Stimulated activated CD4-positive, alpha-beta T cell treated with anti-CD3 and anti-CD28 coated beads, Interleukin-4, amount 100 ng/mL, for 48 hours (primary cell): Measurements from ENCODE around the gene MLXIP.

Experiments
- DNase-seq, 2 donors: peaks; one replicate each; pipeline ENCODE4 v3.0.0-alpha.2; 2020; ENCODE audit warnings: low read depth in 2 of 2

MLXIP gene

GRCh38 chr12:122126713-122127597 lies 48.4 kb downstream of the MLXIP start:
- DNase-seq = no peak

- DNase-seq = no peak
Measured at GRCh38 chr12:122127839-122128238, 49.3 kb downstream of the MLXIP start.

GRCh38 chr12:122128481-122128880 lies 49.9 kb downstream of the MLXIP start:
- no peak for DNase-seq

GRCh38 chr12:122129131-122129530 lies 50.6 kb downstream of the MLXIP start:
- DNase-seq = no peak

GRCh38 chr12:122130150-122130549 lies 51.6 kb downstream of the MLXIP start:
- DNase-seq = no peak

- no peak for DNase-seq
Measured at GRCh38 chr12:122133192-122133950, 54.8 kb downstream of the MLXIP start.

GRCh38 chr12:122135437-122136031 lies 57.0 kb downstream of the MLXIP start:
- DNase-seq = no peak

GRCh38 chr12:122137229-122137628 lies 58.7 kb downstream of the MLXIP start:
- no peak for DNase-seq

GRCh38 chr12:122137681-122138080 lies 59.1 kb downstream of the MLXIP start:
- no peak for DNase-seq

- no peak for DNase-seq
Measured at GRCh38 chr12:122138181-122138580, 59.6 kb downstream of the MLXIP start.

GRCh38 chr12:122138616-122139015 lies 60.1 kb downstream of the MLXIP start:
- DNase-seq = no peak

- no peak for DNase-seq
Measured at GRCh38 chr12:122139266-122139665, 60.7 kb downstream of the MLXIP start.

- no peak for DNase-seq
Measured at GRCh38 chr12:122139941-122140340, 61.4 kb downstream of the MLXIP start.

GRCh38 chr12:122140467-122141257 lies 62.1 kb downstream of the MLXIP start:
- no peak for DNase-seq

- no peak for DNase-seq
Measured at GRCh38 chr12:122141911-122142725, 63.6 kb downstream of the MLXIP start.

GRCh38 chr12:122142857-122143256 lies 64.3 kb downstream of the MLXIP start:
- no peak for DNase-seq

GRCh38 chr12:122144885-122145284 lies 66.3 kb downstream of the MLXIP start:
- DNase-seq = no peak

- DNase-seq = no peak
Measured at GRCh38 chr12:122145505-122146330, 67.2 kb downstream of the MLXIP start.

GRCh38 chr12:122147514-122148290 lies 69.1 kb downstream of the MLXIP start:
- no peak for DNase-seq
